ENCODE measurements around the gene PKD2L2.
A peak's percentile ranks its signal among the peaks of the same experiment; 100 is the strongest.
"Not testable (repeated sequence)": the region's sequence is repeated elsewhere in the genome, so short reads cannot be mapped to it uniquely, and the experiment has no call there.

Gene PKD2L2

DNA sequence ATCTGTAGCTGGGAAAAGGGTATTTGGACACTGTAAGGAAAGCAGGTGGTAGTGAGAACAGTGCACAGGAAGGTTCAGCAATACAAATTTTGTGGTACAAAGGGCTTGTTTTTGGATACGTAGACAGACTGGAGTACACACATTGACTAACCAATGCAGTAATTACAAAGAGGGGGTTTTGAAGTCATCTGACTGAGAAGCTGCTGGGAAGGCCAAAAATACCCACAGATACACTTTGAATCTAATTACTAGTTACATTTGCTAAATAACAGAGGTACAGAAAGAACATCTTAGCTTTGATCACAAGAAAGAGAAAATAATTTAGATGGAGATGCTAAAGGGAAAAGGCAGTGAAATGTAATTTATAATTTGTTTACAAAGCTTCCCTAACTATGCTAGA, 45.9 kb downstream of the PKD2L2 start:
- Mint-ChIP-seq H3K36me3 (ENCODE audit: low read depth) (peaks cover 41% of the 10 kb centered on the region), H3K4me3 (no peak overlapping the region), H3K4me1 (peaks cover 18% of the 10 kb centered on the region), H3K9me3 (no peaks in the 10 kb centered on the region), H3K27ac (peak overlapping the region in 1 of 3 experiments; percentile 44), H3K27me3 (ENCODE audit: low read depth) (no peaks in the 10 kb centered on the region)
- TF ChIP-seq, protein P1, sequence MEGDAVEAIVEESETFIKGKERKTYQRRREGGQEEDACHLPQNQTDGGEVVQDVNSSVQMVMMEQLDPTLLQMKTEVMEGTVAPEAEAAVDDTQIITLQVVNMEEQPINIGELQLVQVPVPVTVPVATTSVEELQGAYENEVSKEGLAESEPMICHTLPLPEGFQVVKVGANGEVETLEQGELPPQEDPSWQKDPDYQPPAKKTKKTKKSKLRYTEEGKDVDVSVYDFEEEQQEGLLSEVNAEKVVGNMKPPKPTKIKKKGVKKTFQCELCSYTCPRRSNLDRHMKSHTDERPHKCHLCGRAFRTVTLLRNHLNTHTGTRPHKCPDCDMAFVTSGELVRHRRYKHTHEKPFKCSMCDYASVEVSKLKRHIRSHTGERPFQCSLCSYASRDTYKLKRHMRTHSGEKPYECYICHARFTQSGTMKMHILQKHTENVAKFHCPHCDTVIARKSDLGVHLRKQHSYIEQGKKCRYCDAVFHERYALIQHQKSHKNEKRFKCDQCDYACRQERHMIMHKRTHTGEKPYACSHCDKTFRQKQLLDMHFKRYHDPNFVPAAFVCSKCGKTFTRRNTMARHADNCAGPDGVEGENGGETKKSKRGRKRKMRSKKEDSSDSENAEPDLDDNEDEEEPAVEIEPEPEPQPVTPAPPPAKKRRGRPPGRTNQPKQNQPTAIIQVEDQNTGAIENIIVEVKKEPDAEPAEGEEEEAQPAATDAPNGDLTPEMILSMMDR (IDR thresholded peaks at IDR 0.05; ENCODE audit: unreplicated experiment in 3 of 3): no peak

DNA sequence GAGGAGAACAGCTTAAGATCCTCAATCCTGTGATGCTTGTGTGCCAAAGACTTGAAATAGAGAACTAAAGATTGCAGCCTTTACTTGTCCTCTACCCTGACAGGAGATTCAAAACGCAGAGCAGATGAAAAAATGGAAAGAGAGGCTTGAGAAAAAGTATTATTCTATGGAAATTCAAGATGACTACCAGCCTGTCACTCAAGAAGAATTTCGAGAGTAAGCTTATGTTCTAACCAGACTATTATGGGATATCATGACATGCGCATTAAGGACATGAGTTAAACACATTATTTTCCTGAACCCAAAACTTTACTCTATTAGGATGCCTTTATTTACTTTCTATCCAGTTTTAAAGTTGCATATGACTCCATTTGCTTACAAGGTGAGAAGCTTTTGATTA, 46.4 kb downstream of the PKD2L2 start:
- Mint-ChIP-seq H3K4me1 (peaks cover 18% of the 10 kb centered on the region), H3K27me3 (ENCODE audit: low read depth) (no peaks in the 10 kb centered on the region), H3K36me3 (ENCODE audit: low read depth) (peaks cover 46% of the 10 kb centered on the region), H3K9me3 (no peaks in the 10 kb centered on the region), H3K4me3 (no peak overlapping the region), H3K27ac (peak overlapping the region in 1 of 3 experiments; percentile 44)
- TF ChIP-seq, protein P1 (IDR thresholded peaks at IDR 0.05; ENCODE audit: unreplicated experiment in 3 of 3): no peak

DNA sequence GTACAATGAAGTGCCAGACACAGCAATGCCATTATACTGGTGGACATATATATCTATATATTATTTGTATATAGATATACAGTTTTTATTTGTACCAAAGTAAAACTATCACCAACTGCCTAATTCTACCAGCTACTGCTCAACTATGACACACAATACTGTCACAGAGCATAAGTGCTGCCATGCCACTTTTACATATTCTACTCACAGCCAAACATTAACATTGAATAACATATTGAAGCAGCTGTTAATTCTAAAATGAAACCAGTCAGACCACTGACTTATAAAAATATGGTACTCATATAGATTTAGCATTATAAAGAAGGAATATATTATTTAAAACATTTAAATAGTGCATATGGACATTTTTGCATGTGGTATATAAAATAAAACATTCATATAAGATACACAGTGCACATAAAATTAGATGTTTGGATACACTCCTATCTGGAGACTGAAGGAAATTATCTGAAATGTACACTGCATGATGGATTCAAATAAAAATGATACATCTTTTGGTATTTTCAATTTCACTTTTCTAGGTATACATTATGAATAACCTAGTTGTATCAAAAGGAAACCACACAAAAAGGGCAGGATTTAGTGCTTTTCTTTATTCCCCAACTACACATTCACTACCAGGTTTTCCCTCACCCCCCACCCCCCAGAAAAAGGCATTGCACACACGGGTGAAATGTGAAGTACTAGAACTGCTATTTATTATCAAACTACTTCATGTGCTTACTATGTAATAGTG, 48.9 kb downstream of the PKD2L2 start:
- Mint-ChIP-seq H3K36me3 (ENCODE audit: low read depth) (peaks cover 68% of the 10 kb centered on the region), H3K4me3 (no peak overlapping the region), H3K9me3 (no peaks in the 10 kb centered on the region), H3K27me3 (ENCODE audit: low read depth) (no peaks in the 10 kb centered on the region), H3K4me1 (peaks cover 18% of the 10 kb centered on the region), H3K27ac (no peak overlapping the region)
- TF ChIP-seq, protein P1 (IDR thresholded peaks at IDR 0.05; ENCODE audit: unreplicated experiment in 3 of 3): no peak

DNA sequence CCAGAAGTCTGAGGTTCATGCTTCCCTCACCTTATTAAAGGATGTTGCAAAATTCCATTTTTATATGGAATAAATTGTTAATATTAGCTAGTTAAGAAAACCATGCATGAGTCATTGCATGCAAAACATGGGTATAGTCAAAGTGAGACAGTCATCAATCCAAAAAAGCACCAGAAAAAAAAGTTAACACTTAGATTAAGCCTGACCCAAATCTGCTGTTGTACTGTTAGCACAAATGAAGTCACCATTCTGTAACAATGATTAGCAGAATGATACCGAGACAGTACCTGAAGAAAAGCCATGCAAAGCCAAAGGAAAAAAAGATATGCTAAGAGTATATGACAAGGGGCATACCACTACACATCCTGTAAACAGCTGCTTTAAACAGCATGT, 49.5 kb downstream of the PKD2L2 start:
- Mint-ChIP-seq H3K4me3 (no peak overlapping the region), H3K27me3 (ENCODE audit: low read depth) (no peaks in the 10 kb centered on the region), H3K36me3 (ENCODE audit: low read depth) (peaks cover 71% of the 10 kb centered on the region), H3K27ac (no peak overlapping the region), H3K9me3 (no peaks in the 10 kb centered on the region), H3K4me1 (peaks cover 12% of the 10 kb centered on the region)
- TF ChIP-seq, protein P1 (IDR thresholded peaks at IDR 0.05; ENCODE audit: unreplicated experiment in 3 of 3): no peak

DNA sequence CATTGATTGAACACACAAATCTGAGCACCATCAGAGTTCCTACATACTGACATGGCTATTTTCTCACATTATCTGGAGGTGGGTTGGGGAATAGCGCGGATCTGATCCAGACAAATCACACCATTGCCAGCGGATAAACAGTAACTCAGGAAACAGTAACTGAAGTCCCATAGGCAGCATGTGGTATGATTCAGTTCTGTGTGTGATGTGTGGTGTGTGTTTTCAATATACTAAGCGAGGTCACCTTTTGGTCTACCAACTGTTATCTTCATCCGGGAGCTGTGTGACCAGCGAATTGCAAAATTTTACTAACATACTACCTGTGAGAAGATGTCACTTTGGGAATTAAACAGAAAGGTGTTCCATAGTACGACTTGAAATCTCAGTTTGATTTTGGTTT, 50.1 kb downstream of the PKD2L2 start:
- no peaks in the 10 kb centered on the region for H3K27me3 Mint-ChIP-seq (ENCODE audit: low read depth)
- H3K4me1 Mint-ChIP-seq: peaks cover 9% of the 10 kb centered on the region
- no peak overlapping the region for H3K4me3 Mint-ChIP-seq
- H3K27ac Mint-ChIP-seq: no peak overlapping the region
- peaks cover 77% of the 10 kb centered on the region for H3K36me3 Mint-ChIP-seq (ENCODE audit: low read depth)
- no peaks in the 10 kb centered on the region for H3K9me3 Mint-ChIP-seq
- TF ChIP-seq, protein P1 (IDR thresholded peaks at IDR 0.05; ENCODE audit: unreplicated experiment in 3 of 3): no peak

DNA sequence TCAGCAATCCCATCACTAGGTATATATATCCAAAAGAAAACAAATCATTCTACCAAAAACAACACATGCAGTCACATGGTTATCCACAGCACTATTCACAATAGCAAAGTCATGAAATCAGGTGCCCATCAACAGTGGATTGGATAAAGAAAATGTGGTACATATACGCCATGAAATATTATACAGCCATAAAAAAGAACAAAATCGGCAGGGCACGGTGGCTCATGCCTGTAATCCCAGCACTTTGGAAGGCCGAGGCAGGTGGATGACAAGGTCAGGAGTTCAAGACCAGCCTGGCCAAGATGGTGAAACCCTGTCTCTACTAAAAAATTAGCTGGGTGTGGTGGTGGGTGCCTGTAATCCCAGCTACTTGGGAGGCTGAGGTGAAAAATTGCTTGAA, 55.0 kb downstream of the PKD2L2 start:
- not testable (repeated sequence) for H3K27ac Mint-ChIP-seq; H3K27me3 Mint-ChIP-seq (ENCODE audit: low read depth); H3K4me1 Mint-ChIP-seq; H3K4me3 Mint-ChIP-seq; H3K9me3 Mint-ChIP-seq
- peaks cover 90% of the 10 kb centered on the region for H3K36me3 Mint-ChIP-seq (ENCODE audit: low read depth)

Measured in nephron (organoid).